ENCODE data around the gene SFRP5. TPM values are rescaled to one million over a fixed set of nuclear protein-coding genes. Genes with fewer than 3 reads are reported as not detected.

The SFRP5 gene
- total and polyA plus RNA-seq, 2 of the 4 experiments (the other 2 are of a cell fraction) = not detected

- H2BK15ac ChIP-seq (ENCODE audit: low read depth, low read length) = no peak overlapping the region
- no peak overlapping the region for H3K56ac ChIP-seq (ENCODE audit: extremely low read depth, insufficient read depth, low read length)
- H4K91ac ChIP-seq (ENCODE audit: insufficient read depth, low read depth, low read length) = no peak overlapping the region
- H3K36me3 ChIP-seq (ENCODE audit: control insufficient read depth, insufficient read depth, low read length) = peaks cover 42% of the 10 kb centered on the region
- H3K27me3 ChIP-seq (ENCODE audit: control insufficient read depth, insufficient read depth, low read length) = no peaks in the 10 kb centered on the region
- H2BK20ac ChIP-seq (ENCODE audit: low read depth, low read length) = no peak overlapping the region
- no peaks in the 10 kb centered on the region for H3K4me1 ChIP-seq (ENCODE audit: control insufficient read depth, insufficient read depth, low read length)
- H3K9me1 ChIP-seq (ENCODE audit: insufficient read depth, low read length) = no peaks in the 10 kb centered on the region; the same call in 1 of the 2 replicates
- BruUV-seq (replicated peaks) = no TSS peak
- H2AK5ac ChIP-seq (ENCODE audit: low read depth, low read length) = no peak overlapping the region
- no peaks in the 10 kb centered on the region for H3K9me3 ChIP-seq (ENCODE audit: control insufficient read depth, insufficient read depth, low read length)
- H2AFZ ChIP-seq (replicated peaks; ENCODE audit: low read length, poor library complexity) = no peak overlapping the region
- TF ChIP-seq ELK1 (IDR thresholded peaks at IDR 0.05; ENCODE audit: borderline replicate concordance, low read depth, low read length) (no peak), POLR2A (IDR thresholded peaks at IDR 0.05; ENCODE audit: low read depth, low read length) (no peak), CEBPB (IDR thresholded peaks at IDR 0.05; ENCODE audit: low read depth, low read length) (no peak), CHD1 (IDR thresholded peaks at IDR 0.05; ENCODE audit: low read depth, low read length) (no peak), USF2 (IDR thresholded peaks at IDR 0.05; ENCODE audit: low read depth, low read length) (no peak), CTCF (conservative IDR thresholded peaks at IDR 0.05; ENCODE audit: low read depth, low read length) (no peak), RCOR1 (IDR thresholded peaks at IDR 0.05; ENCODE audit: insufficient replicate concordance, low read length) (no peak), NFE2L2 (IDR thresholded peaks at IDR 0.05; ENCODE audit: low read depth, low read length) (no peak), MAFK (IDR thresholded peaks at IDR 0.05; ENCODE audit: low read depth, low read length) (no peak), SMC3 (IDR thresholded peaks at IDR 0.05; ENCODE audit: low read depth, low read length) (no peak), MXI1 (IDR thresholded peaks at IDR 0.05; ENCODE audit: borderline replicate concordance, low read depth, low read length) (no peak), RFX5 (IDR thresholded peaks at IDR 0.05; ENCODE audit: low read depth, low read length) (no peak), FOS (IDR thresholded peaks at IDR 0.05; ENCODE audit: low read depth, low read length) (no peak), RAD21 (IDR thresholded peaks at IDR 0.05; ENCODE audit: low read length) (no peak), BHLHE40 (IDR thresholded peaks at IDR 0.05; ENCODE audit: low read depth, low read length) (no peak), MAZ (IDR thresholded peaks at IDR 0.05; ENCODE audit: borderline replicate concordance, low read depth, low read length) (no peak)
- CTCF ChIA-PET = no interaction called here
- POLR2A ChIA-PET (ENCODE audit: unreplicated experiment) = no interaction called here
- in situ Hi-C loops (cut with MboI; ENCODE audit: low sequenced_read_pairs) = no loop called here
- H3K9ac ChIP-seq (ENCODE audit: low read depth, low read length) = no peak overlapping the region
- DNase-seq (no peak), ATAC-seq (ENCODE audit: low read depth) (no peak)
- no peak overlapping the region for H3K14ac ChIP-seq (replicated peaks; ENCODE audit: low read depth, low read length)
- H2BK120ac ChIP-seq (ENCODE audit: low read depth, low read length) = no peak overlapping the region
- intact Hi-C loops (cut with micrococcal nuclease) = no loop called here
- no peak overlapping the region for H3K27ac ChIP-seq (ENCODE audit: insufficient read depth, low read length)
- dilution Hi-C loops (cut with HindIII; ENCODE audit: low sequenced_read_pairs, unreplicated experiment) = no loop called here
- H4K8ac ChIP-seq (ENCODE audit: low read depth in 2 of 2, low read length in 2 of 2) = no peak overlapping the region
- peak overlapping the region; percentile 33 for H2AK9ac ChIP-seq (replicated peaks; ENCODE audit: low read depth, low read length, poor library complexity)
- no peaks in the 10 kb centered on the region; the same call in 1 of the 2 replicates for H4K20me1 ChIP-seq (ENCODE audit: insufficient read depth, low read length)
- H3K4ac ChIP-seq (ENCODE audit: low read depth, low read length) = no peak overlapping the region
- H2BK5ac ChIP-seq (ENCODE audit: low read depth, low read length, poor library complexity, severe bottlenecking) = no peak overlapping the region
- no peak overlapping the region for H3K4me3 ChIP-seq (ENCODE audit: insufficient read depth, low read depth, low read length)
- H4K5ac ChIP-seq (ENCODE audit: low read depth, low read length) = no peak overlapping the region
- WGBS, 2 experiments (ENCODE audit: extremely low coverage in 2 of 2, insufficient read length in 1 of 2) = no CpG with 5 or more reads among the region's 5 CpGs
- H3K4me2 ChIP-seq (ENCODE audit: low read depth, low read length) = no peak overlapping the region
- no peak overlapping the region for H3K18ac ChIP-seq (ENCODE audit: low read depth, low read length)
- H3K23ac ChIP-seq (ENCODE audit: low read depth, low read length) = no peak overlapping the region
- no peaks in the 10 kb centered on the region for H3K79me1 ChIP-seq (ENCODE audit: low read depth in 1 of 2, low read length in 2 of 2)
These were observed 11.9 kb downstream of the SFRP5 start for GRCh38 chr10:97759946-97760345.

Measured in IMR-90 (cell line).